Stimulated activated CD8-positive, alpha-beta memory T cell treated with anti-CD3 and anti-CD28 coated beads, Interleukin-12 subunit alpha, Interleukin-12 subunit beta, amount 100 ng/mL, for 4 hours (primary cell): ENCODE data around the gene NOM1.
"Not testable (repeated sequence)": the region's sequence is repeated elsewhere in the genome, so short reads cannot be mapped to it uniquely, and the experiment has no call there.

Source experiments
- DNase-seq: peaks from one replicate; pipeline ENCODE4 v3.0.0-alpha.2; 2020; ENCODE audit warnings: low read depth

Gene NOM1, protein sequence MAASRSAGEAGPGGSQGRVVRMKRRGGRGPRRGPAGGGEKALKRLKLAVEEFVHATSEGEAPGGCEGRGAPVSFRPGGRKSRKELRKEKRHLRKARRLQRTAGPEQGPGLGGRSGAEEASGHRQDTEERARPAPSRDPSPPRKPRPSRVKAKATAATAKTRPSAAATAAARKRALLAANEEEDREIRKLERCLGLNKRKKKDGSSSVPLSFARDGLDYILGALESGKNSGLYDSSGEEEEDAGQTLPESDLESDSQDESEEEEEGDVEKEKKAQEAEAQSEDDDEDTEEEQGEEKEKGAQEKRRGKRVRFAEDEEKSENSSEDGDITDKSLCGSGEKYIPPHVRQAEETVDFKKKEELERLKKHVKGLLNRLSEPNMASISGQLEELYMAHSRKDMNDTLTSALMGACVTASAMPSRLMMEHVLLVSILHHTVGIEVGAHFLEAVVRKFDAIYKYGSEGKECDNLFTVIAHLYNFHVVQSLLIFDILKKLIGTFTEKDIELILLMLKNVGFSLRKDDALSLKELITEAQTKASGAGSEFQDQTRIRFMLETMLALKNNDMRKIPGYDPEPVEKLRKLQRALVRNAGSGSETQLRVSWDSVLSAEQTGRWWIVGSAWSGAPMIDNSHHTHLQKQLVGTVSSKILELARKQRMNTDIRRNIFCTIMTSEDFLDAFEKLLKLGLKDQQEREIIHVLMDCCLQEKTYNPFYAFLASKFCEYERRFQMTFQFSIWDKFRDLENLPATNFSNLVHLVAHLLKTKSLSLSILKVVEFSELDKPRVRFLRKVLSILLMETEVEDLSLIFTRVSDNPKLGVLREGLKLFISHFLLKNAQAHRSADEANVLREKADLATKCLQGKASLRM

DNA sequence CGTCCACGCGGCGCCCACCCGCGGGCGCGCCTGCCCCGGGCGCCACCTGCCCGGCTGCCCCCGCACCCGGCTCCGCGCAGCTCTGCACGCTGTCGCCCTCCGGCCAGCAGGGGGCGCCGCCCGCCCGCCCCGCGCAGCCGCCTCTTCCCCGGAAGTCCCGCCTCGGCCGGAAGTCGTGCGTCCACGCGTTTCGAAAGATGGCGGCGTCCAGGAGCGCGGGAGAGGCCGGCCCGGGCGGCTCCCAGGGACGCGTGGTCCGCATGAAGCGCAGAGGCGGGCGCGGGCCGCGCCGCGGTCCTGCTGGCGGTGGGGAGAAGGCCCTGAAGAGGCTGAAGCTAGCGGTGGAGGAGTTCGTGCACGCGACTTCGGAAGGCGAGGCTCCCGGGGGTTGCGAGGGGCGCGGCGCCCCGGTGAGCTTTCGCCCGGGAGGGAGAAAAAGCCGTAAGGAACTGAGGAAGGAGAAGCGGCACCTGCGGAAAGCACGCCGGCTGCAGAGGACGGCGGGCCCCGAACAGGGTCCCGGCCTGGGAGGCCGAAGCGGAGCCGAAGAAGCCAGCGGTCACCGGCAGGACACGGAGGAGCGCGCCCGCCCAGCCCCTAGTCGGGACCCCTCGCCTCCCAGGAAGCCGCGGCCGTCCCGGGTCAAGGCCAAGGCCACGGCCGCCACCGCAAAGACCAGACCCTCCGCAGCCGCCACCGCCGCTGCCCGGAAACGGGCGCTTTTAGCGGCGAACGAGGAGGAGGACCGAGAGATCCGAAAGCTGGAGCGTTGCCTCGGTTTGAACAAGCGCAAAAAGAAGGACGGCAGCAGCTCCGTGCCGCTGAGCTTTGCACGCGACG, at the start of gene NOM1:
Gene NOM1 (plus strand): TSS at position 172 of the 840 bp plus-strand sequence. CDS start 26 bp downstream, at position 198.
- DNase-seq, result peak; percentile 83

DNA sequence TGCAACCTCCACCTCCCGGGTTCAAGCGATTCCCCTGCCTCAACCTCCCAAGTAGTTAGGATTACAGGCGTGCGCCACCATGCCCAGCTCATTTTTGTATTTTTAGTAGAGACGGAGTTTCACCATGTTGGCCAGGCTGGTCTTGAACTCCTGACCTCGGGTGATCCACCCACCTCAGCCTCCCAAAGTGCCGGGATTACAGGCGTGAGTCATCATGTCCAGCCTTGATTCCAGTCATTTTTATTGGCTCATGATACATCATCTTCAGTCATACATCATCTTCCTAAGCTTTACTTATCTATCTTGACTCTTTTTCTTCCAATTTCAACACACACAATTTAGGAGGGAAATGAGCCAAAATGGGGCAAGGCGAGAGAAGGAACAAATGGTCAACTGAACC, 49.4 kb upstream of the NOM1 start:
- not testable (repeated sequence) for DNase-seq

DNA sequence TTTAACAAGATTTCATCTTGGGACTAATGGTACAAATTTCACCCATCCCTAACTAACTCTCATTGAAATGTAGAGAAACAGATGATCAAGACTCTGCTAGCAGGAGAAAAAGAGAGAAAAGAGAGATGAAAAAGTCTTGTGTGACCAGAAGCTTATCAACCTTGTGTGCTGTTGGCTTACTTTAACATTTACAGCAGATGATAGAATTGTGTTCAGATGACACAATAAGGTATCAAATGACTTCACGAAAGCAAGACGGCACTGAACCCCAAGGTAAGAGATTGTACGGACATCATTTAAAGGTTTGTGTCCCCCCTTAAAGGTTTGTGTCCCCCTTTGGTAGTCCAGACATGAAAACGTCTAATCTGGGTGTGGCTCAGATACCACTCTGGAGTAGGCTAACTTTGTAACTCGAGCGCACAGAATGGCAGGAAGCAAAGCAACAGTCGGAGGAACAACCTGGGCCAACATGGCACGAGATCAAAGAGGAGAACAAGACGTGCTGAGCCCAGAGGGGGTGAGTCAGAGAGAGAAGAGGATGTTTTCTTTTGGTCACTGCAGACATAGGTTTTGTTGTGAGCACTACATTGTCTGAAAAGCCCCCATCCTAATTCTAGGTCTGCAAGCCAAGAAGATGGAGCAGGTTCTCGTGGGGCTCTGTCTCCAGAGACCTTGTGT, 46.1 kb upstream of the NOM1 start:
- no peak for DNase-seq

DNA sequence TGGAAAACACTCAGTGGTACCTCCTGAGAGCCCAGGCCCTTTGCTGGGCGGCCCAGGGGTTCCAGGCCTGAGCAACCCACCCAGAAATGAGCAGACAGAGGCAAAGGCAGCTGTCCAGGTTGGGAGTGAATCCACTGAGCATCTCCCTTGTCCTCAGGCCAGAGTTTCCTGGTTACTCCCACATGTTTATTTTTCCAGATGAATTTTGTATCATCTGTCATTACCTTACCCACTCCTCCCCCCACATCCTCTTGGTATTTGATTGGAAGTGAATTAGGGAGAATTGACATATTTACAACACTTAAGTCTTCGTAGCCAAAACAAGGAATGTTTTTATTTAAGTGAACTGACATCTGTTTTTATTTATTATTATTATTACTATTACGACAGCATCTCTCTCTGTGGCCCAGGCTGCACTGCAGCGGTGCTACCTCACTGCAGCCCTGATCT, 43.3 kb upstream of the NOM1 start:
- DNase-seq, result no peak

DNA sequence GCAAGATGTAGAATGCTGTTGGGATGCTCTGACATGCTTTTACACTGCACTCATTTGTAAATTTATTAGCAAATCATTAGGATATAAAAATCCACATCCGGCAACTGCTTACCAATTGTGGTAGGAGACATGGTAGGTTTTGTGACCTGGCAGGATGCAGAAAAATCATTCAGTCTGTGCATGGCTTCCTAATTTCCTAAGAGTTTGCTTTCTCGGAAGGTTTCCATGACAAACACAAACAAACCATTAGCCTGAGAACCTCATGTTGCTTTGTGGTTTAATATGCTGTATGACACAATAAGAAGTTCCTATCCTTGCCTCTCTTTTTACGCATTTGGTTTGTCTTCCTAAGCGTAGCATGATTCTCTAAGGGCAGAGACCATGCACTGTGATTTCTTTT, 41.9 kb upstream of the NOM1 start:
- no peak for DNase-seq

DNA sequence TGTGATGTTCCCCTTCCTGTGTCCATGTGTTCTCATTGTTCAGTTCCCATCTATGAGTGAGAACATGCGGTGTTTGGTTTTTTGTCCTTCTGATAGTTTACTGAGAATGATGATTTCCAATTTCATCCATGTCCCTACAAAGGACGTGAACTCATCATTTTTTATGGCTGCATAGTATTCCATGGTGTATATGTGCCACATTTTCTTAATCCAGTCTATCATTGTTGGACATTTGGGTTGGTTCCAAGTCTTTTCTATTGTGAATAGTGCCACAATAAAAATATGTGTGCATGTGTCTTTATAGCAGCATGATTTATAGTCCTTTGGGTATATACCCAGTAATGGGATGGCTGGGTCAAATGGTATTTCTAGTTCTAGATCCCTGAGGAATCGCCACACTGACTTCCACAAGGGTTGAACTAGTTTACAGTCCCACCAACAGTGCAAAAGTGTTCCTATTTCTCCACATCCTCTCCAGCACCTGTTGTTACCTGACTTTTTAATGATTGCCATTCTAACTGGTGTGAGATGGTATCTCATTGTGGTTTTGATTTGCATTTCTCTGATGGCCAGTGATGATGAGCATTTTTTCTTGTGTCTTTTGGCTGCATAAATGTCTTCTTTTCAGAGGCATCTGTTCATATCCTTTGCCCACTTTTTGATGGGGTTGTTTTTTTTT, 39.8 kb upstream of the NOM1 start:
- DNase-seq, result not testable (repeated sequence)

DNA sequence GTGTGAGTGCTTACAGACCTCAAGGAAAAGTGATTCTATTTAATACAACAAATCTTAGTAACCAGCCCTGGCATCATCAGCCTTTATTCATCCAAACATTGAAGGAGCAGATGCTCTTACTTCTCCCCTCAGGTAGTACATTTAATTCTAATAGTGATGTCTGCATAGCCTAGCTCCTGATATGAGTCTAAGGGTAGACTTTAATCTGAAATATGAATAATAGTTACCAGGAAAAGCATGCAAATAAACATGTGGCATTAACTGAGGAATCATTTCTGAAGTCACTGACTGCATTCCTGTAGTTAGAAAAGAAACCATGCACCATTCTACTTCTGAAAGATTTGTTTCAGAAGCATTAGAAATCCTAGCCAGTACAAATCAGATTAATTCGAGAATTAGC, 30.9 kb upstream of the NOM1 start:
- no peak for DNase-seq

DNA sequence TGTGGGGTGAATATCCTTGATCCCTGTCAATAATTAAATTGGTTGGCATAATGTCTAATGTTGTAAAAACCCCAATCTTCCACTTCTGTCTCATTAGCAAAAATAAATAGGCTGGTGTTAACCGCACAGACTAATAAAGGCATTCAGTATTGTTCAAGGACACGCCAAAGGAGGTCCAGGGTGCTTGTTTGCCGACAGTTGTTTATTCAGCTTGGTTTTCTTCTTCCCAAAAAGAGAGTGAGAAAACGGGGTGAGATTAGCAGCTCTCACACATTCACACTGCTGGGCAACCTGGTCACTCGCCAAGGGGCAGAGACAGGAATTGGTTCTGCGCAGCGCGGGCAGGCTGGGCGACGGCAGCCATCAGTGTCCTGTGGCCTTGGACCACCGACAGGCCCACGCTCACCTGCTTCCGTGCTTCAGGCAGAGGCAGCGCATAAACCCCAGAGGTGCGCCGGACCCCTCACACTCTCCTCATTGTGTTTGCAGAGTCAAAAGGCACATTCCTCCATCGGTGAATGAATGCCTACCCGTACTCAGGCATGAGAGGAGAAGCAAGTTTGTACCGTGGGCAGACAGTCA, 30.3 kb upstream of the NOM1 start:
- no peak for DNase-seq

DNA sequence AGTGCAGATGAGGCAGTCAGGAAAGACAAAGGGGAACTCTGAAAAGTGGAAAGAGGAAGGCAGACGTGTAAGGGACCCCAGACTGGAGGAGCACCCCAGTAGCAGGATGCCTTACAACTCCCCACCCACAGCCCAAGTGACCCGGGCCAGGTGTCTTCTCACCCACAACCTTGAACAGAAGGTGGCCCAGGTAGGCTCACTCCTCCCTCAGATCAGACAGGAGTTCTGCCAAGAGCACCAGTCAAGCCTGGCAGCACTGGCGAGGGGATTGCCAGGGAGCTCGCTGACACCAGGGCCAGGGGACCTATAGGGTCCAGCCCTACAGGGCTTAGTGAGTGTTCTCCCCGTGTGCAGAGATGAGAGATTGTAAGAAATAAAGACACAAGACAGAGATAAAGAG, 29.4 kb upstream of the NOM1 start:
- DNase-seq, result no peak

DNA sequence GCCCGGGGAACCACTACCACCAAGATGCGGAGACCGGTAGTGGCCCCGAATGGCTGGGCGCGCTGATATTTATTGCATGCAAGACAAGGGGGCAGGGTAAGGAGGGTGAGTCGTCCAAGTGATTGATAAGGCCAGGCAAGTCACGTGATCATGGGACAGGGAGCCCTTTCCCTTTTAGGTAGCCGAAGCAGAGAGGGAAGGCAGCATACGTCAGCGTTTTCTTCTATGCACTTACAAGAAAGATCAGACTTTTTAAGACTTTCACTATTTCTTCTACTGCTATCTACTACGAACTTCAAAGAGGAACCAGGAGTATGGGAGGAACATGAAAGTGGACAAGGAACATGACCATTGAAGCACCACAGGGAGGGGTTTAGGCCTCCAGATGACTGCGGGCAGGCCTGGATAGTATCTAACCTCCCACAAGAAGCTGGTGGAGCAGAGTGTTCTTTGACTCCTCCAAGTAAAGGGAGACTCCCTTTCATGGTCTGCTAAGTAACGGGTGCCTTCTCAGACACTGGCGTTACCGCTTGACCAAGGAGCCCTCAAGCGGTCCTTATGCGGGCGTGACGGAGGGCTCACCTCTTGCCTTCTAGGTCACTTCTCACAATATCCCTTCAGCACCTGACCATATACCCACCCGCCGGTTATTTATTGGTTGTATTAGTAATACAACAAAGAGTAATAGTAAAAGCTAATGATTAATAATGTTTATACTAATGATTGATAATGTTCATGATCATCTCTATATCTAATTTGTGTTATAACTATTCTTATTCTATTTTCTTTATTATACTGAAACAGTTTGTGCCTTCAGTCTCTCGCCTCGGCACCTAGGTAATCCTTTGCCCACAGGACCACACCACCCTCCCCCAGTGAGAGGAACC, 28.8 kb upstream of the NOM1 start:
- not testable (repeated sequence) for DNase-seq

DNA sequence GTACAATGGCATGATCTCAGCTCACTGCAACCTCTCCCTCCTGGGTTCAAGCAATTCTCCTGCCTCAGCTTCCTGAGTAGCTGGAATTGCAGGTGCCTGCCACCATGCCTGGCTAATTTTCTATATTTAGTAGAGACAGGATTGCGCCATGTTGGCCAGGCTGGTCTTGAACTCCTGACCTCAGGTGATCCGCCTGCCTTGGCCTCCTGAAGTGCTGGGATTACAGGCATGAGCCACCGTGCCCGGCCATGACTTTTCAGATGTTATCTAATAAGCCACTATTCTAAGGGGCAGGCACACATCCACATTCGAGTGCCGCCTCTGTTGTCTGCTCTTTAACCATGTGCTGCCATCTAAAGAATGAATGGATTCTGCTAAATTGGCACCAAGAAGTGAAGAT, 27.2 kb upstream of the NOM1 start:
- not testable (repeated sequence) for DNase-seq

DNA sequence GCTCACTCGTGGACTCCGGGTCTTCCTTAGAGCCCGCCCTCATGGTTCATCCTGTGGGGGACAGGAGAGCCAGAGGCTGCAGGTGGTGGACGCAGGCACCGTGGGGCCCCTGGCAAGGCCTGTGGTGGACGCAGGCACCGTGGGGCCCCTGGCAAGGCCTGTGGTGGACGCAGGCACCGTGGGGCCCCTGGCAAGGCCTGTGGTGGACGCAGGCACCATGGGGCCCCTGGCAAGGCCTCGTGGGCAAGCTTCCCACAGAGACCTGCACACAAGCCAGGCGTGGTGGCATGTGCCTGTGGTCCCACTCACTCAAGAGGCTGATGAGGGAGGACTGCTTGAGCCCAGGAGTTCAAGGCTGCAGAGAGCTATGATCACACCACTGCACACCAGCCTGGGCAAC, 23.7 kb upstream of the NOM1 start:
- DNase-seq, result not testable (repeated sequence)

DNA sequence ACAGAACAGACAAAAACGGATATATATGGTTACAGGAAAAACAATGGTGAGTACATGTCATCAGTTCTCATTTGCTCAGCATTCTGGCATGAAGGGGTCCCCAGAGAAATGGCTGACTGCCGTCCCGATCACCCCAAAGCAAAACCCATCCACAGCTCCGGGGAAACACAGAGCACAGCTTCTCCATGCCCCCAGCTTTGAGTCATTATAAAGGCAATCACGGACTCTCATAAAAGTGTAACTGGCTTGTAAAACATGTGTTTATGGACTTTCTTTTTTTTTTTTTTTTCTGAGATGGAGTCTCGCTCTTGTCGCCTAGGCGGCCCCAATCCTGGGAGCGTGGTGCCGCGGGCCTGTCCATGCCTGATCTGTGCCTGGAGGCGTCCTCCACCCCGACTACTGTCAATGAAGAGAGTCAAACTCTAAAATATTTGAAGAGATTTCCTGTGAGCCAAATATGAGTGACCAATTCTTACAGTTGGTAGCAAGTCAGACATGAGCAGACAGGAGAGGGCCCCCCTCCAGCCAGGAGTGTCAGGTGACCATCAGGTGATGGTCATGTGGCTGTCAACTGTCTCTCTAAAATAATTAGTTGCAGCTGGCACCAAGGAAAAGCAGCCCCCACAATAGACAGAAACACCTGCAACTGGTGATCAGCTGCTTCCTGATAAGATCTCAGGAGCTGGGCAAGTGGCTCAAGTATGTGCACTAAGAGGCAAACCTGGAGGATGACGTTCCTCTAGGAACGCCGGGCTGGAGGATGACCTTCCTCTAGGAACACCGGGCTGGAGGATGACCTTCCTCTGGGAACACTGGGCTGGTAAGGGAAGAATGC, 21.7 kb upstream of the NOM1 start:
- DNase-seq, result no peak

DNA sequence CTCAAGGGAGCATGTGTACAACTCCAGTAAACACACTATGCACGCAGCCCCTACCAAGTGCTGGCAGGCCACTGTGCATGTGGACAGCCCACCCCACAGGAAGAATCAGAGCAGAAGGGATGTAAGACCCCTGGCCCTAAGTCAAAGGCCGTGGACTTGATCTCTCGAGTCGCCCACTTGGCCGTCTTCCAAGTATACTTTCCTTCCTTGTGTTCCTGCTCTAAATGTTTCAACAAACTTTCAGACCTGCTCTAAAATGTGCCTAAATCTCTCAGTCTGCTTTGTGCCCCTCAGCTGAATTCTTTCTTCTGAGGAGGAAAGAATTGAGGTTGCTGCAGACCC, 21.1 kb upstream of the NOM1 start:
- no peak for DNase-seq

DNA sequence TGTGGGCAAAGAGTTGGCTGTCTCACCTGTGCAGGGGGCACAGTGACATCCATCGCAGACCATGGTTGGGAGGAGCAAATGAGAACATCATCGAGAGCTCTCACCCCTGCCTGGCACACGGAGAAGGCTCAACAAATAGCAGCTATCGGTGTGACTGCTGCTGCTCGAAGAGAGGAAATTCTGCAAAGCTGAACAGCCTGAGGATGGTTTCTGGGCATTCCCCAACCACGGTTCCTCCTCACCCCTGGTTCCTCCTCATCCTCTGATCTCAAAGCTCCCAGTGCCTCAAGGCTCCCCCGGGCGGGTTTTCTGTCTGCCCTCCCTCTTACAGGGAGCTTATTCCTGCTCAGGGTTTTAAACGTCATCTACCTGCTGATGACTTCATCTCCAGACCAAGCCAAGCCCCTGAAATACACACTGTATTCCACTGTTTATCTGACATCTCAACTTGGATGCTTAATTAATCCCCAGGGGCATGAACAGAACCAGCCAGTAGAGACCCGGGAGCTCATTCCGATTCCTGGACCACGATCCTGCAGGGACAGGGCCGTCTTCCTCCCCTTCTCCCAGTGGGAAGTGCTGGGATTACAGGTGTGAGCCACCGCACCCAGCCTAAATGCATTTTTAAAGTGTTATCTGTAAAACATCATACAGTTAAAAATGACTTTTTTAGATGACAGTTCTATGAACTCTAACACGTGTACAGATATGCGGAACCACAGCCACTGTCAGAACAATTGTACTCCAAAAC, 19.5 kb upstream of the NOM1 start:
- DNase-seq, result no peak

DNA sequence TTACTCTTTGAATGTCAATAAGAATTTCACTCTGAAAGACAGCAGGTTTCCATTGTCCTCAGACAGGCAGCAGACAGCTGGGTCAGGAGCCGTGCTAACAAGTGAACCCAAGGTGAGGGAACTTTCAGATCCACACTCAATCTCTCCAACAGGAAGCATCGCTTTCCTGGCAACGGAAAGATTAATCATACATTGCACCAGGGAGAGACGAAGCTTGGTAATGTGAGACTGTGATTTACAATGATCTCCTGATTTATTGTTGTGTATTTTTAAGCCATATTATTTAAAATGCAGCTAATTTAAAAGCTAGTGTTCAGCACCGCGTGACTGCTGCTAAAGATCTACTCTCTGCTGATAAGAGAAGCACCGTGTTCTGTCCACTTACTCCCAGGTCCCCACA, 17.5 kb upstream of the NOM1 start:
- no peak for DNase-seq

DNA sequence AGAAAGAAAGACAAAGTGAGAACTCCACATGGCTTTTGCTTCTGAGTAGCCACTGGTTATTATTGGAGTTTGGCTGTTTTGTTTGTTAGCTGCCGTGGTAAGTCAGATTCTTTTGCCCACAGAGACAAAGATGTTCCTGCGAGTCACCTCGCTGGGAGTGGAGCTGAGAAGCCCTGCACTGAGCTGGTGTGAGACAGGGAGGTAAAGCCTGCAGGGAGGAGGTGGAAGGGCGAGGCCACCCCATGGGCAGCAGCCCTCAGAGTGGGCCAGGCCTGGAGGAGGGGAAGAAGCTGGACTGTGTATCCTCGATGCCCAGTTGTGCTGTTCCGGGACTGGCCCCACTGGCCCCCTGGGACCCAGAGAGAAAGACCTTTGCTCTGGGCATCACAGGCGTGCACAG, 14.3 kb upstream of the NOM1 start:
- DNase-seq, result no peak

DNA sequence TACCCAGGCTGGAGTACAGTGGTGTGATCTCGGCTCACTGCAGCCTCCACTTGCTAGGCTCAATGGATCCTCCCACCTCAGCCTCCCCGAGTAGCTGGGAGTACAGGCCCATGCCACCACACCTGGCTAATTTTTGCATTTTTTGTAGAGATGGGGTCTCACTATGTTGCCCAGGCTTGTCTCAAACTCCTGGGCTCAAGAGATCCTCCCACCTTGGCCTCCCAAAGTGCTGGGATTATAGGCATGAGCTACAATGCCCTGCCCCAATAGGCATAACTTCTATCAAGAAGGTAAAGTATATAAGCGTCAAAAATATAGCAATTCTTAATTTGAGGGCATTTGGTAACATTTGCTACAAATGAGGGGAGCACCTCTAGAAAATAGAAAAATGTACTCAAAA, 12.7 kb upstream of the NOM1 start:
- DNase-seq, result not testable (repeated sequence)
